Fibroblast of peridontal ligament (primary cell): ENCODE measurements around the gene ST6GALNAC2.
"Not testable (repeated sequence)": the region's sequence is repeated elsewhere in the genome, so short reads cannot be mapped to it uniquely, and the experiment has no call there.

Experiments
- DNase-seq: peaks from one replicate; pipeline ENCODE4 v3.0.0-alpha.2; 2010; ENCODE audit errors: extremely low read depth

ST6GALNAC2 gene

GRCh38 chr17:76585649-76586593 is at the start of gene ST6GALNAC2:
Gene ST6GALNAC2 (minus strand): TSS chr17:76585860. CDS start chr17:76585808, 52 bp downstream.
- DNase-seq = no peak

- DNase-seq = peak; percentile 17
Observed at GRCh38 chr17:76635039-76635438, 49.4 kb upstream of the ST6GALNAC2 start.

- no peak for DNase-seq
Observed at GRCh38 chr17:76633628-76634328, 48.1 kb upstream of the ST6GALNAC2 start.

DNA sequence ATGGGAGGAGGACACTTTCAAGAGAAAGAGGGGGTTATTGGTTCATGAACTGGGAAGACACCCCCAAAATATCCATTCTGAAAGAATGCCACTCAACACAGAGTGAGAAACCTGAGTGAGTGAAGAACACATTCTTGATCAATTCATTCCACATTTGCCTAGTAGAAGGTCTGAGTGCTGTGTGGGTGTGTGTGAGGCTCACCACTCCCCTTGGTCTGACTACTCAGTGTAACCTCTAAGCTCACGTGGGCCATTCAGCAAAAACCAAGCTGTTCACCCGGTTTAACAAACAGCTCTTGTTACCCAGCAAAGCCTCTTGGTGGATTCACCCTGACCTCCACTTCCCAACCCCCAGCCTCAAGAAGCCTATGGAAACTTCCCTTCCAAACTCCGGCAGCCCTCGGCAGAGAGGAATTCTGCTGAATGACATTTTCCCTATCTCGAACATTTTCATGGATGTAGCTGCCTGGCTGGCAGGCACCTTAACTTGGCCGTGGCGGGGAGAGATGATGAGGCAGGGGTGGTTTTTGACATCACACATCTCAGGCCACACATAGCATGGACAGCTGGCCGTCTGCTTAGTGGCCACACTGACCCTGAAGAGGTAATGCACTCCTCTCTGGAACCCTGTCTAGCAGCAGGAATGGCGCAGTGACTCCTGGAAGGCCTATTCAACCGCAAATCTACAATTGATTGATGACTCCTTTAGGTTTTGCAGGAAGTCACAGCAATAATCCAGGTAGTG is 46.3 kb upstream of the ST6GALNAC2 start:
- DNase-seq = no peak

GRCh38 chr17:76630151-76630550 is 44.5 kb upstream of the ST6GALNAC2 start:
- no peak for DNase-seq

- no peak for DNase-seq
Observed at GRCh38 chr17:76627510-76627909, 41.9 kb upstream of the ST6GALNAC2 start.

GRCh38 chr17:76626442-76626841 is 40.8 kb upstream of the ST6GALNAC2 start:
- no peak for DNase-seq

DNA sequence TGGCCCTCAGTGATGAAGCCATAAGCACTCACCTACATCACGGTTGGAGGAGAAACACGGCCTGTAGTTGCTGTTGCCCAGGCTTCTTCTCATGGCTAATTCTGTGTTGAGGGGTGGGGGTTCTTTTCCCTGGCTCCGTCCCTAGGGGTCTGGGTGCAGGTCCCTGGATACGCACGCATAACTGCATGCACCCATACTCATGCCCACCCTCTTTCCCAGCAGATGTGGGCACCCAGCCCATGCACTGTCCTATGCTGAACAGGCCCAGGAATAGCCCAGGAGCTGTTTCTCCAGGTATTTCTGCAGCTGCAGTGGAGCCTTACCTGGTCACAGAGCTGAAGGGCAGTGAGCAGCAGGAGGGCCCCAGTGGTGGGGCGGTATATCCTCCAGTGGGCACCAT is 39.8 kb upstream of the ST6GALNAC2 start:
- DNase-seq = no peak

GRCh38 chr17:76623271-76624146 is 37.8 kb upstream of the ST6GALNAC2 start:
- DNase-seq = peak; percentile 67

- no peak for DNase-seq
Observed at GRCh38 chr17:76617838-76618237, 32.2 kb upstream of the ST6GALNAC2 start.

- no peak for DNase-seq
Observed at GRCh38 chr17:76614912-76615617, 29.4 kb upstream of the ST6GALNAC2 start.

GRCh38 chr17:76614064-76614759 is 28.6 kb upstream of the ST6GALNAC2 start:
- DNase-seq = not testable (repeated sequence)

DNA sequence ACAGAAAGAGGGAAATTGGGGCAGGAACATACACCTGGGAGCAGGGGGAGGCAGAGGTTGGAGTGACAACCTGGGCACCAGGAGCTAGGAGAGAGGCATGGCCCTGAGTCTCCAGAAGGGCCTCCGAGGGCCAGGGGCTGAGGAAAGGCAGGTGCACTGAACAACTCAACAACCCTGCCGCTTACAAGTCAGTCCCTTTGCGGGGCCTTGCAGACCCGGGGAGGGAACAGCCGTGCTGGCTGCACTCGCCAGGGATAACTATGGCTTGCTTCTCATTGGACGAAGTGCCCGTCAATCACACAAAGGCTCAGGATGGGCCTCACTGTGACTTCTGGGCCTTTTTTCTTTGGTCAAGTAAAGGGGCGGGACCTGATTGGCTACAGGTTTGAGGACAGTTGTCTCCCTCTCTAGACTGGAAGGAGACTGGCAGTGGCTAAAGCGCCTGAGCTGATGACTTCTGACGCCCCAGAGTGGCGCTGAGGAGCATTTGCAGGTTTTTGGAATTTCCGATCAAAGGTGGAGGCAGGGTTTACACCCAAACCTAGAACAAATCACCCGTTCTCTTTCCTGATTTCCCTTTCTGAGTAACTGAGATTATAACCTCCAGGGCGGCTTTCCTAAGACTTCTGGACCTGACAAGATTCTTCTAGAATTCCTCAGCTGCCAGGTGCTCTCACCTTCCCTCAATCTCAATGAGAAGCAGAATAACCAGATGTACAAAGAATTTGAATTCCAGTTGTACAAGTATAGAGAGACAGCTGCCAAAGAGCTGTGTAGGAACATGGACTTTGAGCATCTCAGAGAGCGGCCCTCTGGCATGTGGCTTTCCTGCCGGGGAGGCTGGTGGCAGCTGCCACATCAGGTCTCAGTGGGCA is 27.6 kb upstream of the ST6GALNAC2 start:
- no peak for DNase-seq

GRCh38 chr17:76612465-76612864 is 26.8 kb upstream of the ST6GALNAC2 start:
- no peak for DNase-seq

DNA sequence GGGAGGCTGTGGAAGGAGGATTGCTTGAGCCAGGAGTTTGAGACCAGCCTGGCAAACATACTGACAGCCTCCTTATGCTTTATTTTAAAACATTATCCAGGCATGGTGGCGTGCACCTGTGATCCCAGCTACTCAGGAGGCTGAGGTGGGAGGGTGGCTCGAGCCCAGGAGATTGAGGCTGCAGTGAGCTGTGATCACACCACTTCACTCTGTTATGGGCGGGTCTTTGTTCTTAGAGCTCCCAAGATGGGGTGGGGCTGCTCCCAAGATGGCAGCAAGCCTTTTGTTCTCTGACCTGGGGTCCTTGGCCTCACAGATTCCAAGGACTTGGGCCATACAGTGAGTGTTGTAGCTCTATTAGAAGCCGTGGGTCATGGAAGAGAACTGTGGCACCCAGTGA is 26.1 kb upstream of the ST6GALNAC2 start:
- no peak for DNase-seq

DNA sequence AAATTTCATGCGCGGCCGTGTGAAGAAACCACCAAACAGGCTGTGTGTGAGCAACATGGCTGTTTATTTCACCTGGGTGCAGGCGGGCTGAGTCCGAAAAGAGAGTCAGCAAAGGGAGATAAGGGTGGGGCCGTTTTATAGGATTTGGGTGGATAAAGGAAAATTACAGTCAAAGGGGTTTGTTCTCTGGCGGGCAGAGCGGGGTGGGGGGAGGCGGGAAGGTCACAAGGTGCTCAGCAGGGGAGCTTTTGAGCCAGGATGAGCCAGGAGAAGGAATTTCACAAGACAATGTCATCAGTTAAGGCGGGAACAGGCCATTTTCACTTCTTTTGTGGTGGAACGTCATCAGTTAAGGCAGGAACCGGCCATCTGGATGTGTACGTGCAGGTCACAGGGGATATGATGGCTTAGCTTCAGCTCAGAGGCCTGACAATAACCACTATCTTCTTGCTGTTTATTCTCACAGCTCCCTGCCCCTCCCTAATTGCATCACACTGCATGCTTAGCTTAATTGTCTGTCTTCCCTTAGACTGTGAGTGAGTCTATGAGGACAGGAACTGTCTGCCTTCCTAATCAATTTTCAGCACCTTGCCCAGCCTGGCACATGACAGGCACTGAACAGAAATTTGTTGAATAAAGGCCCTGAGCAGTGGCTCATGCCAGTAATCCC is 25.6 kb upstream of the ST6GALNAC2 start:
- DNase-seq = not testable (repeated sequence)

DNA sequence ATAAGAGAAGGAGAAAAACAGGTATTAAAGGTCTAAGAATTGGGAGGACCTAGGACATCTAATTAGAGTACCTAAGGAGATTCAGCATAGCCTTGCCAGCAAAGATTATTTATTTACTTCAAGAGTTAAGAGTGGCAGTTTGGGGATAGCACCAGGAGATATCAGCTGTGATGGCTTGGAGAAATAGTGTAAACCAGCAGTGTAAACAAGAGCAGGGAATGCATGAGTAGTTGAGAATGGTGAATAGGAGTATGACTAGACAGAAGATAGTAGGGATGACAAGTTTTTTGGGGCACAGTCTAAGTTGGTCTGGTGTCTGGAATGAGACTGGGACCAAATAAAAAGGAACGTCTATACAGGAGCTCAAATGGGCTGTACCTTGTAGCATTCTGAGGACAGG is 21.0 kb upstream of the ST6GALNAC2 start:
- DNase-seq = not testable (repeated sequence)

DNA sequence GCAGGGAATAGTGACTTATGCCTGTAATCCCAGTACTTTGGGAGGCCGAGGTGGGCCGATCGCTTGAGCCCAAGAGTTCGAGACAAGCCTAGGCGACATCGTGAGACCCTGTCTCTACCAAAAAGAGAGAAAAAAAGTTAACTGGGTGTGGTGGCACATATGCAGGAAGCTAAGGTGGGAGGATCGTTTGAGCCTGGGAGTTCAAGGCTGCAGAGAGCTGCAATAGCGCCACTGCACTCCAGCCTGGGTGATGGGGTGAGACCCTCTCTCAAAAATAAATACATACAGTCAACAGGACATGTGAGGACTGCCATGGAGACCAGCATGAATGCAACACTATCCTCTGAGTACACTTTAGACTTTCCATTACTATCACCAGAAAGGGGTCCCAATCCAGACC is 15.4 kb upstream of the ST6GALNAC2 start:
- no peak for DNase-seq
